GM12878 (cell line): ENCODE data around the gene CAMK2N2.

Experiments
- CTCF ChIP-seq, 3 experiments: IDR thresholded peaks in 2 of 3; conservative IDR thresholded peaks in 1 of 3; 2 replicates each; pipeline ENCODE4 v1.5.1; 2011; ENCODE audit warnings: low read depth in 3 of 3, low read length in 3 of 3, mild to moderate bottlenecking in 3 of 3, control low read depth in 2 of 3, moderate library complexity in 2 of 3, inconsistent platforms in 1 of 3, mixed read lengths in 1 of 3; ENCODE audit not compliant: control insufficient read depth in 2 of 3, insufficient read depth in 1 of 3; ENCODE audit errors: extremely low read depth in 1 of 3
- PBX3 ChIP-seq: IDR thresholded peaks from 2 replicates; pipeline ENCODE4 v1.6.1; 2011; ENCODE audit warnings: mild to moderate bottlenecking, low read depth, low read length, moderate library complexity; ENCODE audit not compliant: insufficient replicate concordance
- POLR2A ChIP-seq: IDR thresholded peaks from 2 replicates; pipeline ENCODE4 v1.6.1; 2011; ENCODE audit warnings: low read depth, mild to moderate bottlenecking, low read length
- TCF12 ChIP-seq: IDR thresholded peaks from 2 replicates; pipeline ENCODE4 v1.6.1; 2011; ENCODE audit warnings: low read depth, mild to moderate bottlenecking, low read length
- USF2 ChIP-seq: IDR thresholded peaks from 2 replicates; pipeline ENCODE4 v1.6.1; 2011; ENCODE audit warnings: low read depth, low read length, improper control_type of control experiment, borderline replicate concordance

GRCh38 chr3:184305577-184305976, 44.2 kb upstream of the CAMK2N2 start:
- TF ChIP-seq CTCF (IDR thresholded peaks at IDR 0.05 in 2 of 3, conservative IDR thresholded peaks at IDR 0.05 in 1 of 3; ENCODE audit: control insufficient read depth in 2 of 3, extremely low read depth in 1 of 3, insufficient read depth in 1 of 3, low read depth in 3 of 3, low read length in 3 of 3) = peak; percentile 22 to 40 (median 23); a peak in 4 of 6 replicates
- TF ChIP-seq PBX3 = no peak
- TF ChIP-seq TCF12 = no peak
- TF ChIP-seq USF2 = no peak
- no peak for TF ChIP-seq POLR2A
